ENCODE measurements around the gene FLYWCH2. TPM values are rescaled to one million over a fixed set of nuclear protein-coding genes. Genes with fewer than 3 reads are reported as not detected.

Gene FLYWCH2
- total and polyA plus RNA-seq, 2 donors (not counting 3 experiments of a cell fraction or from before 2014, with no cell fraction given) = 18.3 to 34.6 TPM

DNA sequence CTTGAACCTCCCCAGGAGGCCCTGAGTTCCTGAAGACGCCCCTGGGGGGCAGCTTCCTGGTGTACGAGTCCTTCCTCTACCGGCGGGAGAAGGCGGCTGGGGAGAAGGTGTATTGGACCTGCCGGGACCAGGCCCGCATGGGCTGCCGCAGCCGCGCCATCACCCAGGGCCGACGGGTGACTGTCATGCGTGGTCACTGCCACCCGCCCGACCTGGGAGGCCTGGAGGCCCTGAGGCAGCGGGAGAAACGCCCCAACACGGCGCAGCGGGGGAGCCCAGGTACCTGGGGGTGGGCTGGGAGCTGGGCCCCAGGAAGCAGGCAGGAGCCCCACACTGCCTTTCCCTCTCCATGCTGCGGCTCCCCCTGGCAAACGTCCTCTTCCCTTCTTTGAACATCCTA lies 50.7 kb downstream of the FLYWCH2 start:
- H3K4me3 ChIP-seq (replicated peaks in 1 of 3; ENCODE audit: insufficient read depth in 1 of 3, low read depth in 1 of 3, low read length in 3 of 3) = no peak overlapping the region
- no TSS peak for BruUV-seq (replicated peaks)
- no peaks in the 10 kb centered on the region for H4K20me1 ChIP-seq (replicated peaks; ENCODE audit: control insufficient read depth, extremely low read depth, insufficient read depth, low read length)
- H3K4me1 ChIP-seq (ENCODE audit: control insufficient read depth, extremely low read depth, insufficient read depth, low read length) = no peaks in the 10 kb centered on the region
- ChIA-PET CTCF (no interaction called here), POLR2A (no interaction called here)
- no peak overlapping the region for H3K27ac ChIP-seq (ENCODE audit: insufficient read depth, low read depth, low read length)
- peaks cover 0 to 36% of the 10 kb centered on the region in 2 experiments for H3K36me3 ChIP-seq (ENCODE audit: control insufficient read depth in 2 of 2, extremely low read depth in 1 of 2, insufficient read depth in 2 of 2, low read length in 2 of 2)
- dilution Hi-C loops (cut with MboI; ENCODE audit: extremely low pct_ligation_motif_present, low sequenced_read_pairs) = no loop called here
- H3K9ac ChIP-seq (replicated peaks; ENCODE audit: extremely low read depth, insufficient read depth, low read length) = no peak overlapping the region
- H3K4me2 ChIP-seq (ENCODE audit: insufficient read depth, low read length) = no peak overlapping the region
- no peak for TF ChIP-seq CTCF (IDR thresholded peaks at IDR 0.05; ENCODE audit: extremely low read depth in 1 of 2, insufficient read depth in 1 of 2, low read depth in 1 of 2, low read length in 2 of 2)
- TF ChIP-seq MAX (IDR thresholded peaks at IDR 0.05; ENCODE audit: insufficient read depth, insufficient read length) = no peak
- no peak for TF ChIP-seq POLR2A (IDR thresholded peaks at IDR 0.05; ENCODE audit: low read depth, low read length)
- no peak for TF ChIP-seq GATA2 (IDR thresholded peaks at IDR 0.05; ENCODE audit: insufficient read depth, insufficient read length, low read depth, low read length)
- TF ChIP-seq EZH2 (IDR thresholded peaks at IDR 0.05; ENCODE audit: borderline replicate concordance, low read depth, low read length, severe bottlenecking) = no peak
- no peak for FAIRE-seq
- no peak for DNase-seq (ENCODE audit: low read depth, low spot score)
- H3K9me1 ChIP-seq (replicated peaks; ENCODE audit: control insufficient read depth, extremely low read depth, insufficient read depth, low read length) = no peaks in the 10 kb centered on the region
- H2AFZ ChIP-seq (ENCODE audit: low read depth, low read length) = no peak overlapping the region
- no peaks in the 10 kb centered on the region for H3K27me3 ChIP-seq (ENCODE audit: control insufficient read depth in 2 of 2, insufficient read depth in 2 of 2, low read length in 2 of 2)
- no peaks in the 10 kb centered on the region for H3K9me3 ChIP-seq (replicated peaks; ENCODE audit: control insufficient read depth, insufficient read depth, low read length)
- H3K79me2 ChIP-seq (ENCODE audit: control insufficient read depth, insufficient read depth, low read length) = no peaks in the 10 kb centered on the region
- intact Hi-C loops (cut with micrococcal nuclease) = no loop called here

- TF ChIP-seq CTCF (IDR thresholded peaks at IDR 0.05; ENCODE audit: extremely low read depth in 1 of 2, insufficient read depth in 1 of 2, low read depth in 1 of 2, low read length in 2 of 2) (no peak), POLR2A (IDR thresholded peaks at IDR 0.05; ENCODE audit: low read depth, low read length) (no peak), FOS (IDR thresholded peaks at IDR 0.05; ENCODE audit: borderline replicate concordance, insufficient read depth, low read length) (no peak)
- DNase-seq (ENCODE audit: low read depth, low spot score) (no peak), FAIRE-seq (no peak)
- intact Hi-C loops (cut with micrococcal nuclease) (no loop called here), dilution Hi-C loops (cut with MboI; ENCODE audit: extremely low pct_ligation_motif_present, low sequenced_read_pairs) (no loop called here)
- Histone ChIP-seq H3K9me1 (replicated peaks; ENCODE audit: control insufficient read depth, extremely low read depth, insufficient read depth, low read length) (no peaks in the 10 kb centered on the region), H3K4me1 (ENCODE audit: control insufficient read depth, extremely low read depth, insufficient read depth, low read length) (no peaks in the 10 kb centered on the region), H3K4me2 (ENCODE audit: insufficient read depth, low read length) (no peak overlapping the region), H3K9ac (replicated peaks; ENCODE audit: extremely low read depth, insufficient read depth, low read length) (no peak overlapping the region), H3K9me3 (replicated peaks; ENCODE audit: control insufficient read depth, insufficient read depth, low read length) (no peaks in the 10 kb centered on the region), H3K27me3 (ENCODE audit: control insufficient read depth in 2 of 2, insufficient read depth in 2 of 2, low read length in 2 of 2) (no peaks in the 10 kb centered on the region), H3K4me3 (replicated peaks in 1 of 3; ENCODE audit: insufficient read depth in 1 of 3, low read depth in 1 of 3, low read length in 3 of 3) (no peak overlapping the region), H3K27ac (ENCODE audit: insufficient read depth, low read depth, low read length) (no peak overlapping the region), H2AFZ (ENCODE audit: low read depth, low read length) (no peak overlapping the region), H3K36me3 (ENCODE audit: control insufficient read depth in 2 of 2, extremely low read depth in 1 of 2, insufficient read depth in 2 of 2, low read length in 2 of 2) (peaks cover 0 to 38% of the 10 kb centered on the region in 2 experiments), H3K79me2 (ENCODE audit: control insufficient read depth, insufficient read depth, low read length) (no peaks in the 10 kb centered on the region), H4K20me1 (replicated peaks; ENCODE audit: control insufficient read depth, extremely low read depth, insufficient read depth, low read length) (no peaks in the 10 kb centered on the region)
- BruUV-seq (replicated peaks) = no TSS peak
- ChIA-PET CTCF (no interaction called here), POLR2A (no interaction called here)
These were observed 51.4 kb downstream of the FLYWCH2 start for GRCh38 chr16:2934450-2934849.

All from endothelial cell of umbilical vein (primary cell).